ENCODE results near the gene GTF2A2.

GTF2A2 gene

DNA sequence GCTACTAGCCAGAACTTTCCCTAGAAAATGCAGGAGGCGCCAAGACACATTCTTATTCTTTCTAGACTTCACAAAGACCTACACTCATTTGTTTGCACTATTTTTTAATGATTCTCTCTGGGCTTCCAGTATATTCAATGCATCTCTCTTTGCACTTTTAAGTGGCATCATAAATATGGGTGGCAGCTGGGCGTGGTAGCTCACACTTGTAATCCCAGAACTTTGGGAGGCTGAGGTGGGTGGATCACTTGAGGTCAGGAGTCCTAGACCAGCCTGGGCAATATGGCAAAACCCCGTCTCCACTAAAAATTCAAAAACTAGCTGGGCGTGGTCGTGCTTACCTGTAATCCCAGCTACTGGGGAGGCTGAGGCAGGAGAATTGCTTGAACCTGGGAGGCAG lies 51.3 kb downstream of the GTF2A2 start:
- DNase-seq (ENCODE audit: low spot score): no peak

DNA sequence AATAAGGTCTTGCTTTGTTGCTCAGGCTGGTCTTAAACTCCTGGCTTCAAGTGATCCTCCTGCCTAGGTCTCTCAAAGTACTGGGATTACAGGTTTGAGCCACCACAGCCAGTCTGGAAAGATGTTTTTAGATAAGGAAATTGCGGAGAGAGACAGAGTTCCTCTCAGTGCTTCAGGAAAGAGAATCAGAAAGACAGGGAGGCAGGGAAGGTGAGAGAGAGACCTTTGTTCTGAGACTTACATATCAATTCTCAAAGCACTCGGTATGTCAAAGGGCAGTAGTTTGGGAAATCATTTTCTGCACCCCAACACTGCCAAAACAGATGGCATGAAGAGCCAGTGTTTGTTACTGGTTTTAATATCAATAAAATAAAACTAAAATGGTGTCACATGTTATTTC lies 58.9 kb downstream of the GTF2A2 start:
- no peak for DNase-seq (ENCODE audit: low spot score)

DNA sequence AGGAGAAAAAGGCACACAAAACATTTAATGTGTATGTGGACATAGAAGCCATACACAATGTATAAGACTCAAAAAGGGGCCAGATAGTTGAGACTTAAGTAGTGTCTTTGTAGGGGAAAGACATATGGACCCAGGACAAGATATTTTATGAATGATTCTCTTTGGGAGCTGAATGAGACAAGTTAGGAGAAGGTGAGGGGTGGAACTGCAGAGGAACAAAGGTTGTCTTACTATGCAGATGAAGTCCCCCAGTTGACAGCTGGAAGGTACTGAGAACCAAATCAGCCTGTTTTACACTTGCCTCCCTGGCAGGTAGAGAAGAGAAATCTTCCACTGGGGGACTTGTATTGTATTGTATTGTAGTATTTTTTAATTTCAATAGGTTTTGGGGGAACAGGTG lies 60.7 kb downstream of the GTF2A2 start:
- no peak for DNase-seq (ENCODE audit: low spot score)

DNA sequence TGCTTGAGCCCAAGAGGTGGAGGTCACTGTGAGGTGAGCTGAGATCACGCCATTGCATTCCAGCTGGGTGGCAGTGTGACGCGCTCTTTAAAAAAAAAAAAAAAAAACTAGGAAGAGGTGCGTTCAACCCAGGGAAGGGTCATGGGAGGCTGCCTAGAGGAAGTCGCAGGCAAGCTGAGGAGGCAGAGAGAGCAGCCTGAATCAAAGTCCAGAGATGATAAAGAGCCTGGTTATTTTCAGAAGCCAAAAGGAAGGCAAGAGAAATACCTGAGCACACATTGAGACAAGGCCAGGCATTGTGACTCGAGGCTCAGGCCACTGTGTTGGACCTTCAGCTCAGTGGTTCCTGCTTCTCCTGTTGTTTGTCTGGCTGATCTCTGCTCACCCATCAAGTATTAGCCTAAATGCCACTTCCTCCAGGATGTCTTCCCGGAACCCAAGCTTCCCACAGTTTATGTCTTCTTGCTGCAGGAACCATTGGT lies 61.8 kb downstream of the GTF2A2 start:
- no peak for DNase-seq (ENCODE audit: low spot score)

DNA sequence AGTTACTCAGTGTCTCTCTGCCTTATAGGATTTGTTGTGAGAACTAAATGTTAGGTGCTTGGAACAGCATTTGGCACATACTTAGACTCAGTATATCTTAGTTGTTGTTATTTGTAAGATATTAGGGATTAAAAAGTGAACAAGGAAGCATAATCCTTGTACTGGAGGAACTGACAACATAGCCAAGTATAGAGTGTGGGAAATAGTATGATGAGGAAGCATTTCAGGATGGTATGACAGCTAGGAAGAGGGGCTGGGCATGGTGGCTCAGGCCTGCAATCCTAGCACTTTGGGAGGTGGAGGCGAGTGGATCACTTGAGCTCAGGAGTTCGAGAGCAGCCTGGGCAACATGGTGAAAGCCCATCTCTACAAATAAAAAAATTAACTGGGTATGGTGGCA lies 62.3 kb downstream of the GTF2A2 start:
- no peak for DNase-seq (ENCODE audit: low spot score)

DNA sequence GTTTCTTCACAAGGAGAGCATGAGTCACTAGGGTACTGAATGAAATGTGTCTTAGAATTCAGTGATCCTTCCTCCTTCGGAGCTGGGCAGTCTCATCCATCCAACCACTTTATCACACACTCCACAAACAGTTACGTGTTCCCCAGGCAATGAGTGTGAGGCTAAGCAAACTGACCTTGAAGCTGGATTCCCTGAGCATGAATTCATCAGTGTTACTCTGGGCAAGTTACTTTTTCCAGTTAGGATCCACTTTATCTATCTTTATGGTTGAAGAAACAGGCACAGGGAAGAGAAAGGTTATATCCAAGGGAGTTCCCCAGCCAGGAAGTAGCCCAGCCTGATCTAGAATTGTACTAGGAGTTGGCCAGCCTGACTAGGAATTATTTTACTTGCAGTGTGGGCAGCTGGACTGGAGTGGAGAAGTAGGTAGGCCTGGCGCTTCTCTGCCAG lies 62.8 kb downstream of the GTF2A2 start:
- DNase-seq (ENCODE audit: low spot score): no peak

DNA sequence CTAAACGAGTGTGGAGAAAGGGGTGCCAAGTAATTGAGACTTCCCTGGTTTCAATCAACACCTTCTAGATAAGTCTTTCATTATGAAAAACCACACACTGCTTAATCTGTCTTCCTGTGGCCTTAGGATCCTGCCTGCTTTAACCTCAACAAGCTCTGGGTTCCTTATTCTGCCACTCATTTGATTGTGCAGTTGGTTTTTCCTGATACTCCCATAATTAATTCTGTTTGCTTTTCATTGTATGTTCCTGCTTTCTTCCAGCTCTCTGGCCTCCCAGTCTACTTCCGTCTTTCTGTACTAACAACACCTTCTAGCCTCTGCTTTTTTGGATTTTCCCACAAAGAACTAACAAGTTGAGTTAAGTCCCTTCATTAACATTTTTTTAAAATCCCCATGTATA lies 66.0 kb downstream of the GTF2A2 start:
- DNase-seq (ENCODE audit: low spot score): no peak

DNA sequence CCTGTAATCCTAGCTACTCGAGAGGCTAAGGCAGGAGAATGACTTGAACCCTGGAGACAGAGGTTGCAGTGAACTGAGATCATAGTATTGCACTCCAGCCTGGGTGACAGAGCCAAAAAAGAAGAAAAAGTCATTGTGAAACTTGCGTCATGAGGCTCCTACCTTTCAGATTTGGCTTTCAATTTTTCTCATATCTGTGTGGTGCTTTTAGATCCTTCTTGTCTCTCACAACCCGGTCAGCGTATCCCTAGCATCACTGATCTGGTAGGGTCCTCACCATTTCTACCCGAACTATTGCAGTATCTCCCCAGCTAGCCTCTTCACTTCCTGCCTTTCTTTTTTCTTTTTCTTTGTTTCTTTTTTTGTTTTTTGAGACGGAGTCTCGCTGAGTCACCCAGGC lies 67.3 kb downstream of the GTF2A2 start:
- no peak for DNase-seq (ENCODE audit: low spot score)

All from SK-N-DZ (cell line).